Esophagus (tissue), 2 donors: ENCODE measurements around the gene USH2A. TPM values are rescaled to one million over a fixed set of nuclear protein-coding genes. Genes with fewer than 3 reads are reported as not detected.
"Not testable (repeated sequence)": the region's sequence is repeated elsewhere in the genome, so short reads cannot be mapped to it uniquely, and the experiment has no call there.

Experiments
- H3K27ac ChIP-seq, 2 donors: one replicate each; pipeline ENCODE4 v1.5.1; 2013; ENCODE audit warnings: low read depth in 2 of 2, mild to moderate bottlenecking in 2 of 2, inconsistent platforms in 1 of 2, low read length in 1 of 2, moderate library complexity in 1 of 2
- H3K27me3 ChIP-seq, 2 donors: one replicate each; pipeline ENCODE4 v1.6.1; 2013; ENCODE audit warnings: low read length in 2 of 2, control low read depth in 1 of 2, mild to moderate bottlenecking in 1 of 2; ENCODE audit not compliant: insufficient read depth in 2 of 2, control insufficient read depth in 1 of 2
- H3K36me3 ChIP-seq, 2 donors: one replicate each; pipeline ENCODE4 v1.6.1; 2013; ENCODE audit warnings: low read length in 1 of 2; ENCODE audit not compliant: control insufficient read depth in 2 of 2, insufficient read depth in 2 of 2
- H3K4me1 ChIP-seq, 2 donors: one replicate each; pipeline ENCODE4 v1.6.1; 2013; ENCODE audit warnings: low read length in 1 of 2; ENCODE audit not compliant: control insufficient read depth in 2 of 2, insufficient read depth in 2 of 2
- H3K4me3 ChIP-seq, 2 donors: one replicate each; pipeline ENCODE4 v1.5.1; 2013; ENCODE audit warnings: low read length in 2 of 2, mild to moderate bottlenecking in 2 of 2, low read depth in 1 of 2, moderate library complexity in 1 of 2
- H3K9me3 ChIP-seq, 2 donors: one replicate each; pipeline ENCODE4 v1.6.1; 2013; ENCODE audit warnings: mild to moderate bottlenecking in 2 of 2, low read depth in 1 of 2, low read length in 1 of 2, moderate library complexity in 1 of 2; ENCODE audit not compliant: control insufficient read depth in 2 of 2, insufficient read depth in 1 of 2
- WGBS, 2 donors: extraction: QIAGEN DNeasy Blood & Tissue Kit; methylation state at CpG; one replicate each; pipeline ENCODE4 v1.1.7; 2013; 5-methylcytosine and 5-hydroxymethylcytosine counted together
- polyA plus RNA-seq, 2 donors: library from polyadenylated mRNA; stranded (reverse); fragments of 200-250 nt; gene quantifications; one replicate each; pipeline ENCODE4 v1.2.3, GENCODE V29; 2013
- donor health status: healthy with polysubstance abuse.
- donor health status: Bipolar disorder and iron deficiency.

USH2A gene
- polyA plus RNA-seq, 2 donors: under 0.01 TPM; not detected in 1

GRCh38 chr1:216032961-216033614, 390.2 kb downstream of the USH2A start:
- Histone ChIP-seq H3K27ac (no peak overlapping the region), H3K4me3 (no peak overlapping the region), H3K4me1 (no peaks in the 10 kb centered on the region), H3K9me3 (no peaks in the 10 kb centered on the region), H3K36me3 (no peaks in the 10 kb centered on the region), H3K27me3 (no peaks in the 10 kb centered on the region)

GRCh38 chr1:216032284-216032683, 391.0 kb downstream of the USH2A start:
- Histone ChIP-seq H3K27me3 (no peaks in the 10 kb centered on the region), H3K9me3 (no peaks in the 10 kb centered on the region), H3K4me1 (no peaks in the 10 kb centered on the region), H3K27ac (no peak overlapping the region), H3K4me3 (no peak overlapping the region), H3K36me3 (no peaks in the 10 kb centered on the region)
- WGBS, 2 donors: 82 to 83% methylated on average over 1 of the region's 1 CpG

GRCh38 chr1:216028631-216029030, 394.6 kb downstream of the USH2A start:
- no peaks in the 10 kb centered on the region for H3K9me3 ChIP-seq
- H3K36me3 ChIP-seq: no peaks in the 10 kb centered on the region
- H3K4me1 ChIP-seq: no peaks in the 10 kb centered on the region
- 91 to 93% methylated on average over 1 of the region's 1 CpG for WGBS, 2 donors
- no peaks in the 10 kb centered on the region for H3K27me3 ChIP-seq
- no peak overlapping the region for H3K4me3 ChIP-seq
- H3K27ac ChIP-seq: no peak overlapping the region

- Histone ChIP-seq H3K4me1 (no peaks in the 10 kb centered on the region), H3K4me3 (no peak overlapping the region), H3K36me3 (no peaks in the 10 kb centered on the region), H3K9me3 (peaks cover 0 to 3% of the 10 kb centered on the region in 2 donors), H3K27ac (no peak overlapping the region), H3K27me3 (no peaks in the 10 kb centered on the region)
- 90 to 93% methylated on average over 2 of the region's 2 CpGs for WGBS, 2 donors
These were observed 398.7 kb downstream of the USH2A start for GRCh38 chr1:216024546-216024945.

- no peaks in the 10 kb centered on the region for H3K27me3 ChIP-seq
- no peak overlapping the region for H3K27ac ChIP-seq
- H3K4me1 ChIP-seq: no peaks in the 10 kb centered on the region
- WGBS, 2 donors: 56 to 86% methylated on average over 3 of the region's 3 CpGs
- H3K9me3 ChIP-seq: peaks cover 0 to 3% of the 10 kb centered on the region in 2 donors
- H3K4me3 ChIP-seq: no peak overlapping the region
- no peaks in the 10 kb centered on the region for H3K36me3 ChIP-seq
These were observed 402.4 kb downstream of the USH2A start for GRCh38 chr1:216020743-216021345.

GRCh38 chr1:216015116-216015515, 408.1 kb downstream of the USH2A start:
- no peaks in the 10 kb centered on the region for H3K9me3 ChIP-seq
- WGBS, 2 donors: 84 to 88% methylated on average over 3 of the region's 3 CpGs
- H3K36me3 ChIP-seq: no peaks in the 10 kb centered on the region

GRCh38 chr1:216014086-216014485, 409.2 kb downstream of the USH2A start:
- H3K4me3 ChIP-seq: no peak overlapping the region
- whole genome bisulfite sequencing, 2 donors: 35 to 46% methylated on average over 2 of the region's 2 CpGs
- H3K36me3 ChIP-seq: no peaks in the 10 kb centered on the region

More at GRCh38 chr1:216015116-216015515, 408.1 kb downstream of the USH2A start:
- H3K4me1 ChIP-seq: no peaks in the 10 kb centered on the region
- H3K4me3 ChIP-seq: no peak overlapping the region
- H3K27ac ChIP-seq: no peak overlapping the region
- no peaks in the 10 kb centered on the region for H3K27me3 ChIP-seq

GRCh38 chr1:216009456-216009855, 413.8 kb downstream of the USH2A start:
- not testable (repeated sequence) for H3K4me3 ChIP-seq, H3K27ac ChIP-seq, H3K9me3 ChIP-seq, H3K27me3 ChIP-seq, H3K4me1 ChIP-seq, H3K36me3 ChIP-seq
- 84 to 88% methylated on average over 6 to 10 of the region's 10 CpGs for WGBS, 2 donors

More at GRCh38 chr1:216014086-216014485, 409.2 kb downstream of the USH2A start:
- Histone ChIP-seq H3K27me3 (no peaks in the 10 kb centered on the region), H3K9me3 (no peaks in the 10 kb centered on the region), H3K4me1 (no peaks in the 10 kb centered on the region), H3K27ac (no peak overlapping the region)

GRCh38 chr1:216005916-216006315, 417.3 kb downstream of the USH2A start:
- WGBS, 2 donors: 41 to 62% methylated on average over 2 of the region's 2 CpGs
- Histone ChIP-seq H3K27ac (no peak overlapping the region), H3K27me3 (no peaks in the 10 kb centered on the region), H3K4me1 (no peaks in the 10 kb centered on the region), H3K9me3 (no peaks in the 10 kb centered on the region), H3K4me3 (no peak overlapping the region), H3K36me3 (no peaks in the 10 kb centered on the region)

- 4 to 8% methylated on average over 3 of the region's 3 CpGs for WGBS, 2 donors
These were observed 430.6 kb downstream of the USH2A start for GRCh38 chr1:215992620-215993019.

More at GRCh38 chr1:215992620-215993019, 430.6 kb downstream of the USH2A start:
- Histone ChIP-seq H3K27me3 (no peaks in the 10 kb centered on the region), H3K36me3 (no peaks in the 10 kb centered on the region), H3K9me3 (no peaks in the 10 kb centered on the region), H3K4me1 (no peaks in the 10 kb centered on the region), H3K4me3 (no peak overlapping the region), H3K27ac (no peak overlapping the region)
